Trophoblast cell (in vitro differentiated cells and primary cell): ENCODE data around the gene SIPA1L3.

Source experiments
- DNase-seq, 2 donors: peaks; one replicate each; pipeline ENCODE4 v3.0.0-alpha.2; 2016
- H2AFZ ChIP-seq: 2 replicates; pipeline ENCODE4 v1.6.1; 2013; ENCODE audit warnings: low read length, moderate library complexity, mild to moderate bottlenecking; ENCODE audit not compliant: insufficient read depth, poor library complexity
- H2AK5ac ChIP-seq: 2 replicates; pipeline ENCODE4 v1.6.1; 2013; ENCODE audit warnings: mild to moderate bottlenecking, low read length
- H2BK120ac ChIP-seq: 2 replicates; pipeline ENCODE4 v1.6.1; 2013; ENCODE audit warnings: low read length, mild to moderate bottlenecking, moderate library complexity; ENCODE audit not compliant: insufficient read depth, poor library complexity
- H2BK12ac ChIP-seq: 2 replicates; pipeline ENCODE4 v1.6.1; 2013; ENCODE audit warnings: mild to moderate bottlenecking, low read length, moderate library complexity
- H2BK5ac ChIP-seq: 2 replicates; pipeline ENCODE4 v1.6.1; 2013; ENCODE audit warnings: low read length, low read depth, moderate library complexity, mild to moderate bottlenecking; ENCODE audit not compliant: poor library complexity
- H3K14ac ChIP-seq: 2 replicates; pipeline ENCODE4 v1.6.1; 2013; ENCODE audit warnings: mild to moderate bottlenecking, low read length
- H3K18ac ChIP-seq: 2 replicates; pipeline ENCODE4 v1.6.1; 2013; ENCODE audit warnings: mild to moderate bottlenecking, low read length
- H3K23ac ChIP-seq: 2 replicates; pipeline ENCODE4 v1.6.1; 2013; ENCODE audit warnings: low read length
- H3K27ac ChIP-seq: 2 replicates; pipeline ENCODE4 v1.5.1; 2013; ENCODE audit warnings: low read depth, mild to moderate bottlenecking, inconsistent platforms, low read length, moderate library complexity
- H3K27me3 ChIP-seq: 2 replicates; pipeline ENCODE4 v1.6.1; 2013; ENCODE audit warnings: inconsistent platforms, mild to moderate bottlenecking, low read length, moderate library complexity; ENCODE audit not compliant: insufficient read depth
- H3K36me3 ChIP-seq, 2 experiments: 1 replicate in 1 of 2; 2 replicates in 1 of 2; pipeline ENCODE4 v1.6.1; 2013; ENCODE audit warnings: low read length in 2 of 2, mild to moderate bottlenecking in 2 of 2, moderate library complexity in 1 of 2; ENCODE audit not compliant: insufficient read depth in 2 of 2, control insufficient read depth in 1 of 2
- H3K4ac ChIP-seq: 2 replicates; pipeline ENCODE4 v1.6.1; 2013; ENCODE audit warnings: low read depth, mild to moderate bottlenecking, low read length, moderate library complexity
- H3K4me1 ChIP-seq, 2 experiments: 1 replicate in 1 of 2; 2 replicates in 1 of 2; pipeline ENCODE4 v1.6.1; 2013; ENCODE audit warnings: low read length in 2 of 2, mild to moderate bottlenecking in 2 of 2, moderate library complexity in 1 of 2; ENCODE audit not compliant: insufficient read depth in 2 of 2, control insufficient read depth in 1 of 2
- H3K4me2 ChIP-seq: 2 replicates; pipeline ENCODE4 v1.6.1; 2013; ENCODE audit warnings: inconsistent platforms, mild to moderate bottlenecking, low read length, moderate library complexity
- H3K4me3 ChIP-seq: 2 replicates; pipeline ENCODE4 v1.5.1; 2013; ENCODE audit warnings: mild to moderate bottlenecking, low read depth, low read length, inconsistent platforms
- H3K79me1 ChIP-seq: one replicate; pipeline ENCODE4 v1.6.1; 2013; ENCODE audit warnings: low read length
- H3K79me2 ChIP-seq: 2 replicates; pipeline ENCODE4 v1.6.1; 2013; ENCODE audit warnings: low read length, mild to moderate bottlenecking; ENCODE audit not compliant: control insufficient read depth, insufficient read depth, poor library complexity
- H3K9ac ChIP-seq: 2 replicates; pipeline ENCODE4 v1.6.1; 2013; ENCODE audit warnings: mild to moderate bottlenecking, low read length
- H3K9me3 ChIP-seq: 2 replicates; pipeline ENCODE4 v1.6.1; 2013; ENCODE audit warnings: low read depth, mild to moderate bottlenecking, control low read depth, inconsistent platforms, low read length; ENCODE audit not compliant: insufficient read depth
- H4K12ac ChIP-seq: 2 replicates; pipeline ENCODE4 v1.6.1; 2013; ENCODE audit warnings: low read depth, mild to moderate bottlenecking, low read length, moderate library complexity
- H4K8ac ChIP-seq: 2 replicates; pipeline ENCODE4 v1.6.1; 2013; ENCODE audit warnings: low read depth, mild to moderate bottlenecking, low read length, moderate library complexity
- H4K91ac ChIP-seq: one replicate; pipeline ENCODE4 v1.6.1; 2013; ENCODE audit warnings: low read depth, mild to moderate bottlenecking, low read length, moderate library complexity
- WGBS: extraction: QIAGEN DNeasy Blood & Tissue Kit; methylation state at CpG from one replicate; pipeline ENCODE4 v1.1.7; 2013; ENCODE audit warnings: missing lambda C conversion rate; ENCODE audit not compliant: insufficient read length, insufficient coverage; ENCODE audit errors: extremely low coverage; 5-methylcytosine and 5-hydroxymethylcytosine counted together

SIPA1L3 gene

DNA sequence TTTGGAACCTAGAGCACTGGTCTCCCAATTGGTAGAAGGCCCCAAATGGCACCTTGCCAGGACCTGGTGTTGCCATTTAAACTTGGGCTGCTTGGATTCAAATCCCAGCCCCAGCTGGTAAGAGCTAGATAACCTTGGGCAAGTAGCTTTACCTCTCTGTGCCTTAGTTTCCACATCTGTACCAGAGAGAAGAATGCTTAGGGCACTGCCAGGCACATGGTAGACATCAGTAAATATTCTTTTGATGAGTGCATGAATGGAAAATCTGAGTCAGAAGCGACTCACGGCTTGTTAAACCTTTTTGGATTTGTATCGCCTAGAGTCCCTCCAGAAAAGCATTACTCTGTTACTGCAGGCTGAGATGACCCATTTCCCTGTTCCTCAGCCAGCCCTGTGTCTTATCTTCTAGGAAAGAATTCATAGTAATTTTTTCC, 90.9 kb downstream of the SIPA1L3 start:
- WGBS, result no CpG with 5 or more reads among the region's 3 CpGs
- Histone ChIP-seq H3K79me1 (no peaks in the 10 kb centered on the region), H3K36me3 (no peaks in the 10 kb centered on the region), H3K4ac (no peak overlapping the region), H2BK120ac (no peak overlapping the region), H2AK5ac (no peak overlapping the region), H3K79me2 (no peaks in the 10 kb centered on the region), H2AFZ (no peak overlapping the region), H3K9ac (no peak overlapping the region), H4K8ac (no peak overlapping the region), H3K4me1 (peaks cover 0 to 8% of the 10 kb centered on the region in 2 experiments), H4K91ac (no peak overlapping the region), H3K23ac (no peak overlapping the region), H3K18ac (no peak overlapping the region), H3K9me3 (peaks cover 3% of the 10 kb centered on the region), H3K14ac (no peak overlapping the region), H3K27me3 (no peaks in the 10 kb centered on the region), H2BK5ac (no peak overlapping the region), H2BK12ac (no peak overlapping the region), H3K4me2 (no peak overlapping the region), H4K12ac (no peak overlapping the region), H3K27ac (no peak overlapping the region), H3K4me3 (no peak overlapping the region)
- peak in 1 of 2 donors; percentile 57 for DNase-seq

- H3K18ac ChIP-seq, result no peak overlapping the region
- H3K79me2 ChIP-seq, result peaks cover 2% of the 10 kb centered on the region
- H3K79me1 ChIP-seq, result peaks cover 6% of the 10 kb centered on the region
- no peak overlapping the region for H4K91ac ChIP-seq
- no peak overlapping the region for H4K12ac ChIP-seq
- no peak overlapping the region for H3K9ac ChIP-seq
- no peak overlapping the region for H2AFZ ChIP-seq
- no CpG with 5 or more reads among the region's 3 CpGs for WGBS
- H3K14ac ChIP-seq, result no peak overlapping the region
- H2AK5ac ChIP-seq, result no peak overlapping the region
- peaks cover 3% of the 10 kb centered on the region for H3K9me3 ChIP-seq
- H3K27ac ChIP-seq, result no peak overlapping the region
- H3K27me3 ChIP-seq, result no peaks in the 10 kb centered on the region
- no peak overlapping the region for H3K4me3 ChIP-seq
- no peak overlapping the region for H3K23ac ChIP-seq
- peaks cover 6 to 13% of the 10 kb centered on the region in 2 experiments for H3K4me1 ChIP-seq
- H3K36me3 ChIP-seq, result no peaks in the 10 kb centered on the region
- H3K4me2 ChIP-seq, result no peak overlapping the region
- H2BK12ac ChIP-seq, result no peak overlapping the region
- H2BK120ac ChIP-seq, result no peak overlapping the region
- no peak overlapping the region for H2BK5ac ChIP-seq
- no peak overlapping the region for H3K4ac ChIP-seq
- H4K8ac ChIP-seq, result no peak overlapping the region
- no peak for DNase-seq
These were observed 91.8 kb downstream of the SIPA1L3 start for GRCh38 chr19:37998801-37999308.

- Histone ChIP-seq H3K36me3 (no peaks in the 10 kb centered on the region), H3K79me1 (peaks cover 11% of the 10 kb centered on the region), H3K4ac (no peak overlapping the region), H4K12ac (no peak overlapping the region), H3K4me3 (no peak overlapping the region), H2BK12ac (no peak overlapping the region), H2AK5ac (no peak overlapping the region), H3K14ac (no peak overlapping the region), H2BK5ac (no peak overlapping the region), H3K4me2 (no peak overlapping the region), H4K8ac (no peak overlapping the region), H4K91ac (no peak overlapping the region), H3K79me2 (peaks cover 2% of the 10 kb centered on the region), H3K23ac (no peak overlapping the region), H3K9ac (no peak overlapping the region), H3K9me3 (peaks cover 3% of the 10 kb centered on the region), H3K4me1 (peaks cover 12 to 19% of the 10 kb centered on the region in 2 experiments), H2AFZ (no peak overlapping the region), H3K27ac (no peak overlapping the region), H3K27me3 (no peaks in the 10 kb centered on the region), H3K18ac (no peak overlapping the region), H2BK120ac (no peak overlapping the region)
- no CpG with 5 or more reads among the region's 20 CpGs for WGBS
- DNase-seq, result peak; percentile 68 to 77
These were observed 92.6 kb downstream of the SIPA1L3 start for GRCh38 chr19:37999309-38000213.

DNA sequence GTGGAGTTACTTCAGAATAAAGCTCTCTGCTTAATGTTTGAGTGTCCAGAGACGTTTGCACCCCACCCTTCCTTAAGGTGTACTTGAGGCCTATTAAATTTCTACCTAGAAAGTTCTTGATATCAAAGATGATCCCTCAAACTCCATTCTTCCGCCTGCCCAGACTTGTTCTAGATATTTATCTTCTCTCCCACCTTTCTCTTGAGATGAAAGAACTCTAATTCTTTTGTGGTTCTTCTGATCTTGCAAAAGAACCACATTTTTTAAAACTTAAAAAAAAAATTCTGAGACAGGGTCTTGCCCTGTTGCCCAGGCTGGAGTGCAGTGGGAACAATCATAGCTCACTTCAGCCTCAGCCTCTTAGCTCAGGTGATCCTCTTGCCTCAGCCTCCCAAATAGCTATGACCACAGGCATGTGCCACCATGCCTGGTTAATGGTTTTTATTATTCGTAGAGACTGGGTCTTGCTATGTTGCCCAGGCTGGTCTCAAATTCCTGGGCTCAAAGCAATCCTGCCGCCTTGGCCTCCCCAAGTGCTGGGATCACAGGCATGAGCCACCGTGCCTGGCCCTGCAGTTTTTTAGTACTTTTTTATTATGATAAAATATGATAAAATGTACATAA, 94.3 kb downstream of the SIPA1L3 start:
- Histone ChIP-seq H3K4me1 (peaks cover 18 to 26% of the 10 kb centered on the region in 2 experiments), H3K4me3 (no peak overlapping the region), H4K8ac (no peak overlapping the region), H3K9me3 (peaks cover 3% of the 10 kb centered on the region), H3K18ac (peak overlapping the region; percentile 31), H3K36me3 (no peaks in the 10 kb centered on the region), H3K27me3 (no peaks in the 10 kb centered on the region), H3K4ac (no peak overlapping the region), H2BK5ac (no peak overlapping the region), H3K23ac (no peak overlapping the region), H3K79me2 (peaks cover 2% of the 10 kb centered on the region), H2BK12ac (no peak overlapping the region), H4K12ac (no peak overlapping the region), H2AK5ac (no peak overlapping the region), H3K9ac (no peak overlapping the region), H3K27ac (no peak overlapping the region), H3K4me2 (no peak overlapping the region), H4K91ac (no peak overlapping the region), H3K79me1 (peaks cover 11% of the 10 kb centered on the region), H3K14ac (no peak overlapping the region), H2BK120ac (no peak overlapping the region), H2AFZ (no peak overlapping the region)
- WGBS, result no CpG with 5 or more reads among the region's 5 CpGs
- no peak for DNase-seq
